SK-N-SH (cell line): ENCODE data around the gene OR4K2.

Source experiments
- GATA2 ChIP-seq: sonication (generic); formaldehyde crosslinking; IDR thresholded peaks from 2 replicates; pipeline ENCODE4 v1.5.0; 2020; ENCODE audit warnings: mild to moderate bottlenecking, missing genetic modification reagents
- POLR2AphosphoS5 ChIP-seq: IDR thresholded peaks from 2 replicates; pipeline ENCODE4 v1.6.1; 2012; ENCODE audit warnings: low read depth, low read length
- RCOR1 ChIP-seq: fragments of 150-350 bp; IDR thresholded peaks from 2 replicates; pipeline ENCODE4 v1.6.1; 2017; ENCODE audit warnings: antibody characterized with exemption, low read length
- RFX5 ChIP-seq: IDR thresholded peaks from 2 replicates; pipeline ENCODE4 v1.6.1; 2012; ENCODE audit warnings: mild to moderate bottlenecking, improper control_type of control experiment, low read length
- SIN3A ChIP-seq: IDR thresholded peaks from 2 replicates; pipeline ENCODE4 v1.6.1; 2012; ENCODE audit warnings: low read depth, mild to moderate bottlenecking, low read length, moderate library complexity, borderline replicate concordance
- TF ChIP-seq, protein P1 (sequence below): IDR thresholded peaks from 2 replicates; pipeline ENCODE4; 2012
- TF ChIP-seq, protein P2 (sequence below): fragments of 200-600 bp; sonication (generic); IDR thresholded peaks from 2 replicates; pipeline ENCODE4 v1.6.1; 2017; ENCODE audit warnings: antibody characterized with exemption, mild to moderate bottlenecking, moderate library complexity
- TF ChIP-seq, protein P3 (sequence below): IDR thresholded peaks from 2 replicates; pipeline ENCODE4 v1.4.0; 2012; ENCODE audit warnings: low read depth
- TF ChIP-seq, protein P4 (sequence below): IDR thresholded peaks from 2 replicates; pipeline ENCODE4 v1.4.0; 2012; ENCODE audit warnings: low read depth, borderline replicate concordance

DNA sequence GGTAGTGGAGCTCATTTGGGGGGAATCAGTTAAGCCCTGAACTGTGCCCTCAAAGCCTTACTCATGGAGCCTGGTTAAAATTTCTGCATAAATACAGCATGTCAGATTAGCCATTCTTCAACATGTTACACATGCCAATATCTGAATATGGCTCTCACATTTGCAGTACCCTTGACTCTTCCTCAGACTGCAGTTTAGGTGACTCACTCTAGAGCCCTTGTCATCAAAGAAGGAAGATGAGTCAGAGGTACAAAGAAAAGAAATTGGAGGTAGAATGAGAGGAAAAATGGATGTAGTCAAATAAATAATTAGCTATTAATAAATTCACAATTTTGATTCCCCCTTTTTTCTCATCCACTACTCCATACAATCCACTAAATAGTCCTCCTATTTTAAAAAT lies 23.6 kb upstream of the OR4K2 start:
- TF ChIP-seq POLR2AphosphoS5 (no peak), GATA2 (CRISPR knock-in tag) (no peak), RCOR1 (no peak), SIN3A (no peak), RFX5 (no peak)
- TF ChIP-seq, protein P1, sequence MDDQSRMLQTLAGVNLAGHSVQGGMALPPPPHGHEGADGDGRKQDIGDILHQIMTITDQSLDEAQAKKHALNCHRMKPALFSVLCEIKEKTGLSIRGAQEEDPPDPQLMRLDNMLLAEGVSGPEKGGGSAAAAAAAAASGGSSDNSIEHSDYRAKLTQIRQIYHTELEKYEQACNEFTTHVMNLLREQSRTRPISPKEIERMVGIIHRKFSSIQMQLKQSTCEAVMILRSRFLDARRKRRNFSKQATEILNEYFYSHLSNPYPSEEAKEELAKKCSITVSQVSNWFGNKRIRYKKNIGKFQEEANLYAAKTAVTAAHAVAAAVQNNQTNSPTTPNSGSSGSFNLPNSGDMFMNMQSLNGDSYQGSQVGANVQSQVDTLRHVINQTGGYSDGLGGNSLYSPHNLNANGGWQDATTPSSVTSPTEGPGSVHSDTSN, result no peak
- TF ChIP-seq, protein P2, sequence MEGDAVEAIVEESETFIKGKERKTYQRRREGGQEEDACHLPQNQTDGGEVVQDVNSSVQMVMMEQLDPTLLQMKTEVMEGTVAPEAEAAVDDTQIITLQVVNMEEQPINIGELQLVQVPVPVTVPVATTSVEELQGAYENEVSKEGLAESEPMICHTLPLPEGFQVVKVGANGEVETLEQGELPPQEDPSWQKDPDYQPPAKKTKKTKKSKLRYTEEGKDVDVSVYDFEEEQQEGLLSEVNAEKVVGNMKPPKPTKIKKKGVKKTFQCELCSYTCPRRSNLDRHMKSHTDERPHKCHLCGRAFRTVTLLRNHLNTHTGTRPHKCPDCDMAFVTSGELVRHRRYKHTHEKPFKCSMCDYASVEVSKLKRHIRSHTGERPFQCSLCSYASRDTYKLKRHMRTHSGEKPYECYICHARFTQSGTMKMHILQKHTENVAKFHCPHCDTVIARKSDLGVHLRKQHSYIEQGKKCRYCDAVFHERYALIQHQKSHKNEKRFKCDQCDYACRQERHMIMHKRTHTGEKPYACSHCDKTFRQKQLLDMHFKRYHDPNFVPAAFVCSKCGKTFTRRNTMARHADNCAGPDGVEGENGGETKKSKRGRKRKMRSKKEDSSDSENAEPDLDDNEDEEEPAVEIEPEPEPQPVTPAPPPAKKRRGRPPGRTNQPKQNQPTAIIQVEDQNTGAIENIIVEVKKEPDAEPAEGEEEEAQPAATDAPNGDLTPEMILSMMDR, result no peak
- TF ChIP-seq, protein P3, sequence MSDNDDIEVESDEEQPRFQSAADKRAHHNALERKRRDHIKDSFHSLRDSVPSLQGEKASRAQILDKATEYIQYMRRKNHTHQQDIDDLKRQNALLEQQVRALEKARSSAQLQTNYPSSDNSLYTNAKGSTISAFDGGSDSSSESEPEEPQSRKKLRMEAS, result no peak
- TF ChIP-seq, protein P4, sequence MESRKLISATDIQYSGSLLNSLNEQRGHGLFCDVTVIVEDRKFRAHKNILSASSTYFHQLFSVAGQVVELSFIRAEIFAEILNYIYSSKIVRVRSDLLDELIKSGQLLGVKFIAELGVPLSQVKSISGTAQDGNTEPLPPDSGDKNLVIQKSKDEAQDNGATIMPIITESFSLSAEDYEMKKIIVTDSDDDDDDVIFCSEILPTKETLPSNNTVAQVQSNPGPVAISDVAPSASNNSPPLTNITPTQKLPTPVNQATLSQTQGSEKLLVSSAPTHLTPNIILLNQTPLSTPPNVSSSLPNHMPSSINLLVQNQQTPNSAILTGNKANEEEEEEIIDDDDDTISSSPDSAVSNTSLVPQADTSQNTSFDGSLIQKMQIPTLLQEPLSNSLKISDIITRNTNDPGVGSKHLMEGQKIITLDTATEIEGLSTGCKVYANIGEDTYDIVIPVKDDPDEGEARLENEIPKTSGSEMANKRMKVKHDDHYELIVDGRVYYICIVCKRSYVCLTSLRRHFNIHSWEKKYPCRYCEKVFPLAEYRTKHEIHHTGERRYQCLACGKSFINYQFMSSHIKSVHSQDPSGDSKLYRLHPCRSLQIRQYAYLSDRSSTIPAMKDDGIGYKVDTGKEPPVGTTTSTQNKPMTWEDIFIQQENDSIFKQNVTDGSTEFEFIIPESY, result no peak
